Measurements from ENCODE around the gene LRMDA. TPM values are rescaled to one million over a fixed set of nuclear protein-coding genes. Genes with fewer than 3 reads are reported as not detected.

The LRMDA gene
- total RNA-seq, 4 donors from 2014 or later, result 1.4 to 23.1 (median 3.6) TPM

- DNase-seq, result no peak
- H3K9me3 ChIP-seq, result no peaks in the 10 kb centered on the region
- H3K4me1 ChIP-seq, result no peaks in the 10 kb centered on the region
- no peaks in the 10 kb centered on the region for H3K36me3 ChIP-seq
- no peaks in the 10 kb centered on the region for H3K27me3 ChIP-seq
- no peak overlapping the region for H3K4me3 ChIP-seq
- TF ChIP-seq POLR2A (IDR thresholded peaks at IDR 0.05) (no peak), CTCF (IDR thresholded peaks at IDR 0.05) (no peak)
- no peak overlapping the region for H3K27ac ChIP-seq
Observed at GRCh38 chr10:76317078-76317477, 885.7 kb downstream of the LRMDA start.

- Histone ChIP-seq H3K4me3 (no peak overlapping the region), H3K9me3 (no peaks in the 10 kb centered on the region), H3K36me3 (no peaks in the 10 kb centered on the region), H3K4me1 (no peaks in the 10 kb centered on the region), H3K27ac (no peak overlapping the region), H3K27me3 (no peaks in the 10 kb centered on the region)
- TF ChIP-seq CTCF (IDR thresholded peaks at IDR 0.05) (no peak), POLR2A (IDR thresholded peaks at IDR 0.05) (no peak)
- DNase-seq, result no peak
Observed at GRCh38 chr10:76318211-76318610, 886.8 kb downstream of the LRMDA start.

GRCh38 chr10:76319661-76320060 is 888.2 kb downstream of the LRMDA start:
- Histone ChIP-seq H3K27ac (no peak overlapping the region), H3K4me3 (no peak overlapping the region), H3K4me1 (no peaks in the 10 kb centered on the region), H3K36me3 (no peaks in the 10 kb centered on the region), H3K27me3 (no peaks in the 10 kb centered on the region), H3K9me3 (no peaks in the 10 kb centered on the region)
- no peak for DNase-seq
- TF ChIP-seq POLR2A (IDR thresholded peaks at IDR 0.05) (no peak), CTCF (IDR thresholded peaks at IDR 0.05) (no peak)

GRCh38 chr10:76324283-76324682 is 892.9 kb downstream of the LRMDA start:
- no peak for TF ChIP-seq CTCF (IDR thresholded peaks at IDR 0.05)
- TF ChIP-seq POLR2A (IDR thresholded peaks at IDR 0.05), result no peak
- no peaks in the 10 kb centered on the region for H3K9me3 ChIP-seq
- H3K4me1 ChIP-seq, result no peaks in the 10 kb centered on the region
- H3K36me3 ChIP-seq, result no peaks in the 10 kb centered on the region
- no peak overlapping the region for H3K27ac ChIP-seq
- no peaks in the 10 kb centered on the region for H3K27me3 ChIP-seq
- no peak overlapping the region for H3K4me3 ChIP-seq
- peak in 2 of 3 donors; percentile 57 to 66 for DNase-seq

GRCh38 chr10:76327441-76327840 is 896.0 kb downstream of the LRMDA start:
- no peak for DNase-seq
- TF ChIP-seq POLR2A (IDR thresholded peaks at IDR 0.05), result no peak
- TF ChIP-seq CTCF (IDR thresholded peaks at IDR 0.05), result no peak
- Histone ChIP-seq H3K27ac (no peak overlapping the region), H3K4me3 (no peak overlapping the region), H3K27me3 (no peaks in the 10 kb centered on the region), H3K4me1 (no peaks in the 10 kb centered on the region), H3K36me3 (no peaks in the 10 kb centered on the region), H3K9me3 (no peaks in the 10 kb centered on the region)

- no peak overlapping the region for H3K27ac ChIP-seq
- no peaks in the 10 kb centered on the region for H3K4me1 ChIP-seq
- H3K36me3 ChIP-seq, result no peaks in the 10 kb centered on the region
- H3K4me3 ChIP-seq, result no peak overlapping the region
- DNase-seq, result no peak
- TF ChIP-seq POLR2A (IDR thresholded peaks at IDR 0.05), result no peak
- no peak for TF ChIP-seq CTCF (IDR thresholded peaks at IDR 0.05)
- no peaks in the 10 kb centered on the region for H3K27me3 ChIP-seq
- no peaks in the 10 kb centered on the region for H3K9me3 ChIP-seq
Observed at GRCh38 chr10:76328348-76328747, 896.9 kb downstream of the LRMDA start.
